GM19023 (cell line): Measurements from ENCODE around the gene IFNA4.
"Not testable (repeated sequence)": the region's sequence is repeated elsewhere in the genome, so short reads cannot be mapped to it uniquely, and the experiment has no call there.

ENCODE experiments used
- ATAC-seq: cut with Tn5 transposase; IDR thresholded peaks from one replicate; pipeline ENCODE4 v1.9.1; 2021; ENCODE audit warnings: mild to moderate bottlenecking, moderate library complexity; ENCODE audit not compliant: unreplicated experiment

The IFNA4 gene

DNA sequence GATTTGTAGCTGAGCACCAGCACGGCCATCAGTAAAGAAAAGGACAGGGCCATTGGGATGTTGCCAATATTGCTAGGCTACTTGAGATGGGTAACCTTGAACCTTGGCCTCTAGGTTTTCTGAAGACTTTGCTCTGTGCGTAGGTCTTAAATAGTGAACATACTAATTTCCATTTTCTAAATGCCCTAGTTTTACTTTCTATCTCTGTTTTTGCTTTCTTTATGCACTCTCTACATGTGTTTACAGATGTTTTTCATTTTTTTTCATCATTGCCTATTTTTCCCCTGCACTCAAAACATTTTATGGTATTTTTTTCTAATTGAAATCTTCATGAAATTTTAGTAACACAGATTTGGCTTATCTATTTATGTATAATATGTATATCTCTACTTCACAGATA lies 20.8 kb downstream of the IFNA4 start, which contains the start of gene IFNA21:
Gene IFNA21 (minus strand): TSS at position 101 of the 400 bp plus-strand sequence. CDS start 48 bp downstream, at position 53.
- ATAC-seq: not testable (repeated sequence)

DNA sequence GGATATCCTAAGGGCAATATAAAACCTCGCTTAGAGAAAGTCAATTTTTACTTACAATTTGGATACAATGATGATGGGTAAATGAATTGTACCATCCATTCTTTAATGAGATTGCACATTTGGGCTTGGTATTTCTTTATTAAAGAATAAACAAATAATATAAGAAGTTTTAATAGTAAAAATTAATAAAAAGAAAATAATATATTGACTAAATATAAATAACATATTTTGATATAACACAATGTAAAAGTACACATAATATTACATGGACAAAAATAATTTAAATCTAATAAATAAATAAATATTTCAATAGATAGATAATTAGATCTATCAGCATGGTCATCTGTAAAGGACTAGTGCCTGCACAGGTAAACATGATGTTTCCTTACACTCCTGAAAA lies 21.9 kb downstream of the IFNA4 start:
- ATAC-seq: no peak

DNA sequence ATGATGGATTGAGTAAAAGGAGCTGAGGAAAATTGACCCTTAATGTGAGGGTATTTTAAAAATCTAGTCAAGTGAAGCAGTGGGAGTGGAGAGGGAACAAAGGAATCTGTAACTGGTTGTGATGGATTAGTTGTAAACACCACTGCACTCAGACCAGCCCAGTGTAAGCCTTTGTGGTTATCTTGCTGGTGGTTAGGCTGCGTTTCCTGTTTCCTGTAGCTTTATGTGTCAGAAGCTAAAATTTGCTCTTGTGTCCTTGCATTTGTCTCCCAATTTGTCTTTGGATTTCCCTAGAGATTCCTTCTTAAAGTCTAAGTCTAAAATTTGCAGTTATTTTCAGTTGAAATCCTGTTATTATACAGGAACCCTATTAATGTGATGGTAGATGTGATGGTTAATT lies 27.2 kb downstream of the IFNA4 start:
- ATAC-seq: no peak

GRCh38 chr9:21155501-21155900 lies 31.9 kb downstream of the IFNA4 start:
- no peak for ATAC-seq

GRCh38 chr9:21154018-21154608 lies 33.3 kb downstream of the IFNA4 start:
- peak; percentile 79 for ATAC-seq

DNA sequence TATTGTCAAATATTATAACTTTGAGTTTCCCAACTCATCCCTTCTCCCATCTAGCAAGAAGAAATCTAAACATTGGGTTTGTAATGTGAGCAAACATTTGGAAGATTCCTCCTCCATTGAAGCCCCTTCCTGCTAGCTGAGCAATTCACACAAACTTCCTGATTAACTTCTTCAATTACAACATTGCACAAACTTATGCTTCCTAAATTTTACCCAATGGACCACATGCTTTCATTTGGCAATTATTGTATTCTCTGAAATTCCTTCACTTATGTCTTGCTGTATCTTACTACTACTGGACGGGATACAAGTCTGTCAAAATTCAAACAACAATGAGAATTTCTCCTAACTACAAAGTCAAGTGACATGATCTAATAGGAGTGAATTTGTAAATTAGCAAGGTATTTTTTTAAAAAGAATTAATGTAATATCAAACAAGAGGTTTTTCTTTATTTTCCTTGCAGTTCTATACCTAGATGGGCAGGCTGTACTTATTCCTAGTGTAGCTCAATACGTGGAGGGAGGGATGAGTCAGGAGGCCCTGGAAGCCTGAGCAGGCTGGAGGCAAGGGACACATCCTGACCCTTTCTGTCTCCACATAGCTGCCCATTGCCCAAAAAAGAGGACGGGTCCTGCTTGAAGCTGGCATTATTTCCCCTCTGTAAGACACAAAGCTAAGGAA lies 33.9 kb downstream of the IFNA4 start:
- peak; percentile 25 for ATAC-seq

GRCh38 chr9:21144603-21145002 lies 42.8 kb downstream of the IFNA4 start:
- ATAC-seq: no peak

DNA sequence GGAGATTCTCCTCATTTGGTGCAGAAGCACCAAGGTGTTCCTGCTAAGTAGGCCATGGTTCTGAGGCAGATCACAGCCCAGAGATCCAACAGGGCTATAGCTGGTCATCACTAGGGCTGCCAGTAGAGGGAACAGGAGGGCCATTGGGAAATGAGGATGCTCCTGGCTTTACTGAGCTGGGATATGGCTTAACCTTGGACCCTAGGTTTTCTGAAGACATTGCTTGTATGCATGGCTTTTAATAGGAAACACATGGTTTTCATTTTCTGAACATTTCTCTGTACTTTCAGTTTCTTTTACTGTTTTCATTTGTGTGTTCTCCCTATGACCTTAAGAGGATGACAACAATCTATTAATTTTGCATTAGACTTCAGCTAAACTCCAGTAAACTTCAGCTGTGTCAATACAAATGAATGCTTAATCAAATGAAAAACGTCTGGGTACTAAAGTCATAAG lies 45.9 kb downstream of the IFNA4 start, which contains the start of gene IFNW1:
Gene IFNW1 (minus strand): TSS at position 406 of the 456 bp plus-strand sequence. CDS start 262 bp downstream, at position 144.
- peak; percentile 62 for ATAC-seq

- ATAC-seq: no peak
These were observed 50.4 kb downstream of the IFNA4 start for GRCh38 chr9:21137020-21137419.
